Smooth muscle cell (in vitro differentiated cells): Measurements from ENCODE around the gene NCOA7. TPM values are rescaled to one million over a fixed set of nuclear protein-coding genes. Genes with fewer than 3 reads are reported as not detected.

Experiments used
- DNase-seq: peaks from one replicate; lab custom pipeline; 2025; ENCODE audit not compliant: unreplicated experiment; lab: John Stamatoyannopoulos, UW
- H2AFZ ChIP-seq: fragments of 200-600 bp; sonication (generic); 2 replicates; pipeline ENCODE4 v1.6.0; 2016; ENCODE audit warnings: antibody characterized with exemption, low read depth, mild to moderate bottlenecking
- H3F3A ChIP-seq: fragments of 200-600 bp; sonication (generic); 2 replicates; pipeline ENCODE4 v1.6.0; 2017; ENCODE audit warnings: antibody characterized with exemption, low read depth
- H3K27ac ChIP-seq: fragments of 200-600 bp; sonication (generic); 2 replicates; pipeline ENCODE4 v1.5.1; 2016; ENCODE audit warnings: low read depth, mild to moderate bottlenecking
- H3K27me3 ChIP-seq: fragments of 200-600 bp; sonication (generic); 2 replicates; pipeline ENCODE4 v1.6.1; 2016; ENCODE audit warnings: low read depth, mild to moderate bottlenecking
- H3K36me3 ChIP-seq: fragments of 200-600 bp; sonication (generic); 2 replicates; pipeline ENCODE4 v1.5.1; 2016; ENCODE audit warnings: low read depth
- H3K4me1 ChIP-seq: fragments of 200-600 bp; sonication (generic); 2 replicates; pipeline ENCODE4 v1.5.1; 2016; ENCODE audit warnings: low read depth
- H3K4me2 ChIP-seq: fragments of 200-600 bp; sonication (generic); 2 replicates; pipeline ENCODE4 v1.6.0; 2016; ENCODE audit warnings: mild to moderate bottlenecking
- H3K4me3 ChIP-seq: fragments of 200-600 bp; sonication (generic); 2 replicates; pipeline ENCODE4 v1.5.1; 2016; ENCODE audit warnings: mild to moderate bottlenecking
- H3K79me2 ChIP-seq: fragments of 200-600 bp; sonication (generic); 2 replicates; pipeline ENCODE4 v1.6.0; 2016; ENCODE audit warnings: low read depth, mild to moderate bottlenecking
- H3K9ac ChIP-seq: fragments of 200-600 bp; sonication (generic); 2 replicates; pipeline ENCODE4 v1.6.0; 2016; ENCODE audit warnings: low read depth
- H3K9me3 ChIP-seq: fragments of 200-600 bp; sonication (generic); replicated peaks from 2 replicates; pipeline ENCODE4 v1.5.1; 2016; ENCODE audit warnings: low read depth
- H4K20me1 ChIP-seq: fragments of 200-600 bp; sonication (generic); 2 replicates; pipeline ENCODE4 v1.6.0; 2016; ENCODE audit warnings: low read depth
- CTCF ChIP-seq: fragments of 200-600 bp; sonication (generic); IDR thresholded peaks from 2 replicates; pipeline ENCODE4 v1.5.1; 2017; ENCODE audit warnings: borderline replicate concordance, mild to moderate bottlenecking, antibody characterized with exemption; ENCODE audit not compliant: insufficient read depth, poor library complexity, severe bottlenecking
- WGBS: methylation state at CpG from one replicate; pipeline ENCODE4 v1.1.7; 2016; ENCODE audit warnings: low lambda C conversion rate; 5-methylcytosine and 5-hydroxymethylcytosine counted together
- polyA plus RNA-seq: library from polyadenylated mRNA; unstranded; fragments of >200 nt; fragmentation: Nextera tagmentation; extraction: Ambion mirVana; gene quantifications from 2 replicates; pipeline ENCODE4 v1.2.1, GENCODE V29; 2016
- total RNA-seq: library from RNA; depleted of rRNA; stranded (reverse); fragments of >200 nt; gene quantifications from 2 replicates; pipeline ENCODE4 v1.2.3, GENCODE V29; 2014

NCOA7 gene
- total and polyA plus RNA-seq, 2 experiments from 2014 or later = 38.1 to 44.0 TPM

- 20% methylated on average over 1 of the region's 1 CpG for WGBS
- H3K36me3 ChIP-seq = peaks cover 3% of the 10 kb centered on the region
These were observed 95.3 kb downstream of the NCOA7 start for GRCh38 chr6:125886021-125886420.

DNA sequence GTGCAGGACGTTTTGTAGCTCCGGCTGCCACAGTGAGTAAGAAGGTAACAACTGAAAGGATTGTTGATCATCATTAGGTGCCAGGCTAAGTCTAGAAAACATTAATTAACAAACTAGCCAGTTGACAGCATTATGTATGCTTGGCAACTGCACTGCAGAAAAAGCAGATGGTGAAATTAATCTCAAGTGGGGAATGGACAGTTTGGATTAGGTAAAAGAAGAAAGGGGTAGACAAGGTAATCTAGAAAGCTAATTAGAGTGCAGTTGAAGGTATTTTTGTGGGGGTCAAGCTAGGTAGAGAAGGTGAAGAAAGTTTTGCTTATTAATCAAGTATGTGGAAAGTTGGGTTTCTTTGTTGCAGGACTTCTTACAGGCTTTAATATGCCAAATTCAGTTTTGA lies 96.2 kb downstream of the NCOA7 start:
- no peak for DNase-seq
- Histone ChIP-seq H3K27ac (no peak overlapping the region), H2AFZ (no peak overlapping the region), H3K4me3 (no peak overlapping the region), H4K20me1 (no peaks in the 10 kb centered on the region), H3K79me2 (no peaks in the 10 kb centered on the region), H3K4me2 (no peak overlapping the region), H3K27me3 (no peaks in the 10 kb centered on the region), H3K9me3 (no peaks in the 10 kb centered on the region), H3K4me1 (no peaks in the 10 kb centered on the region), H3K36me3 (peaks cover 3% of the 10 kb centered on the region), H3K9ac (no peak overlapping the region), H3F3A (no peaks in the 10 kb centered on the region)
- 87% methylated on average over 2 of the region's 2 CpGs for WGBS
- no peak for TF ChIP-seq CTCF

More at GRCh38 chr6:125886021-125886420, 95.3 kb downstream of the NCOA7 start:
- no peak for TF ChIP-seq CTCF
- Histone ChIP-seq H3K27me3 (no peaks in the 10 kb centered on the region), H2AFZ (no peak overlapping the region), H3K9me3 (no peaks in the 10 kb centered on the region), H3K4me1 (no peaks in the 10 kb centered on the region), H3K9ac (no peak overlapping the region), H3K4me3 (no peak overlapping the region), H3K4me2 (no peak overlapping the region), H3F3A (no peaks in the 10 kb centered on the region), H4K20me1 (no peaks in the 10 kb centered on the region), H3K27ac (no peak overlapping the region), H3K79me2 (no peaks in the 10 kb centered on the region)
- DNase-seq = no peak

DNA sequence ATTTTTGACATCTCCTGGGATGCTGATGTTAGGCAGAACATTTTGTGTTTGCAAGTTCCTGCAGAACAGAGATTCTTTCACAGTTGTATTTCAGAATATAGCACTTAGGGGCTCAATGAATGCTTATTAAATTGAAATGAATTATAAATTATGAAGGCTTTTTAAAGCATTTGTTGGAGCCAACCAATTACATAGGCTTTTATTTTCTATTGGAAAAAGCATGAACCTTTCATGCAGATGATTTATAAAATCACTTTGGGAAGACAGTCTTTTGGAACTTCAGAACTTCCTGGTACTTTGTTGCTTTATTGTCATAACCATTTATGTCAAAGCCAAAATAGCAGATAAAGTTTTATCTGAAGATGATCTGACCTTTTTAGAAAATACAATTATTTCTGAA lies 96.6 kb downstream of the NCOA7 start:
- no peaks in the 10 kb centered on the region for H3K27me3 ChIP-seq
- no peaks in the 10 kb centered on the region for H3K9me3 ChIP-seq
- TF ChIP-seq CTCF = no peak
- H3F3A ChIP-seq = no peaks in the 10 kb centered on the region
- no peak overlapping the region for H2AFZ ChIP-seq
- H3K4me1 ChIP-seq = no peaks in the 10 kb centered on the region
- no peak for DNase-seq
- H3K4me2 ChIP-seq = no peak overlapping the region
- H3K36me3 ChIP-seq = peaks cover 3% of the 10 kb centered on the region
- no peak overlapping the region for H3K27ac ChIP-seq
- H3K79me2 ChIP-seq = no peaks in the 10 kb centered on the region
- H3K9ac ChIP-seq = no peak overlapping the region
- H4K20me1 ChIP-seq = no peaks in the 10 kb centered on the region
- no peak overlapping the region for H3K4me3 ChIP-seq

- DNase-seq = no peak
These were observed 98.4 kb downstream of the NCOA7 start for GRCh38 chr6:125888989-125889656.

More at GRCh38 chr6:125888989-125889656, 98.4 kb downstream of the NCOA7 start:
- Histone ChIP-seq H3K4me1 (no peaks in the 10 kb centered on the region), H3K27ac (no peak overlapping the region), H3K4me3 (no peak overlapping the region), H4K20me1 (no peaks in the 10 kb centered on the region), H3K36me3 (peaks cover 3% of the 10 kb centered on the region), H3K9me3 (no peaks in the 10 kb centered on the region), H3K27me3 (no peaks in the 10 kb centered on the region), H2AFZ (no peak overlapping the region), H3K4me2 (no peak overlapping the region), H3F3A (no peaks in the 10 kb centered on the region), H3K79me2 (no peaks in the 10 kb centered on the region), H3K9ac (no peak overlapping the region)
- peak; percentile 47 for TF ChIP-seq CTCF
- WGBS = 72% methylated on average over 8 of the region's 8 CpGs
